OCI-LY7 (cell line): ENCODE results near the gene SERAC1.

Experiments used
- CTCF ChIP-seq: fragments of 200-600 bp; sonication (generic); conservative IDR thresholded peaks from 2 replicates; pipeline ENCODE4 v1.5.1; 2014; ENCODE audit warnings: mild to moderate bottlenecking, antibody characterized with exemption, low read length, moderate library complexity, mixed read lengths
- EZH2phosphoT487 ChIP-seq: fragments of 200-600 bp; sonication (generic); IDR thresholded peaks from 2 replicates; pipeline ENCODE4 v1.6.1; 2018; ENCODE audit warnings: low read depth, borderline replicate concordance, mild to moderate bottlenecking, mixed run types, antibody characterized with exemption, low read length, moderate library complexity, mixed read lengths

DNA sequence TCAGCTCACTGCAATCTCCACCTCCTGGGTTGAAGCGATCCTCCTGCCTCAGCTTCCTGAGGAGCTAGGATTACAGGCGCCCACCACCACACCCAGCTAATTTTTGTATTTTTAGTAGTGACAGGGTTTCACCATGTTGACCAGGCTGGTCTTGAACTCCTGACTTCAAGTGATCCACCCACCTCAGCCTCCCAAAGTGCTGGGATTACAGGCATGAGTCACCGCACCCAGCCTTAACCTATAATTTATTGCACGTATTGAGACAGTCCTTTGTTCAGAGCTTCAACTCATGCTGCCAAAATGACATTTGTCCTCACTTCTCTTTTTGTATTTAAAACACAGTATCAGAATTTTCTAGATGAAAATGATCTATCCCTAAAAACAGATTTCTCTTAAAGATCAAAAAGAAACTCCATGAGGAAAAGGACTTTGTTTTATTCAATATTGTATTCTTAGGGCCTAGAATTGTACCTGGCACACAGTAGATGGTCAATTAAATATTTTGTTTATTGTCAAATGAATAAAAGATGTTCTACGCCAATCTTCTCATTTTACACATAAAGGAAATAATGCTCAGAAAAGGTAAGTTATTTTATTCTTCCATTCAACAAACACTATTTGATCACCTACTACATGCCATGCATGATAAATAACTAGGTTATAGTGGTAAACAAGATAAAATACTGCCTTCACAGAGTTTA, 10.8 kb downstream of the SERAC1 start:
- TF ChIP-seq CTCF (no peak), EZH2phosphoT487 (no peak)
